ENCODE data around the gene CACTIN.
"Not testable (repeated sequence)": the region's sequence is repeated elsewhere in the genome, so short reads cannot be mapped to it uniquely, and the experiment has no call there.

The CACTIN gene

GRCh38 chr19:3646336-3647092 lies 19.9 kb upstream of the CACTIN start:
- no peak for DNase-seq (ENCODE audit: low read depth)

GRCh38 chr19:3645726-3646125 lies 19.1 kb upstream of the CACTIN start:
- DNase-seq (ENCODE audit: low read depth), result no peak

GRCh38 chr19:3645067-3645396 lies 18.4 kb upstream of the CACTIN start:
- DNase-seq (ENCODE audit: low read depth), result no peak

DNA sequence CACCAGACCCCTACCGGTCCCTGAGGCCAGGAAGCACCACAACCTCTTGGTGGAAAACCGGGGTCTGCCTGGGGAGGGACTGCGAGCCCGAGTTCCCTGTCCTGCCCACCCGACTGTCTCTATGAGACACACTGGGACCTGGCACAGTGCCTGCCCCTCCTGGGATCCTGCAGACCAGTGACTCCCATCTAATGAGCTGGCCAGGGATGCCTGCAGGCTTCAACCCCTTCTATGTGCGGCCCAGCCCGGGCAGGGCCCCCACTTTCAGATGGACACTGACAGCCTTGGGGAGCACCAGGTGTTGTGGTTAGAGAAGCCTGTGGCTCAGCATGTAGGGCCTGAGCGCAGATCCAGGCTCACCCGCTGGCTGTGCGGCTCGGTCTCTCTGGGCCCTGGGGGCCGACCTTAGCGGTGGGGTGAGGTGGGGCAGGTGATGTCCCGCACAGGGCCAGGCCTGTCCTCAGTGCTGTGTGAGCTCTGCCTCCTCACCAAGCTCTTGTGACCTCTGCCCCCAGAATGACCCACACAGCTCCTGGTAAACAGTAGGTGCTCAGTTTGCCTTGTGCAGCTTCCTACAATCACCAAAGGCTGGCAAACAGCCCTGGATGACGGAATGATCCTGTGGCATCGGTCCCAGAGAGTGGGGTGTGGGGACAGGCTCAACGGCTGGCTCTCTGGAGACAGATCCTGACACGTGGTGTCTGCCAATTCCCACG lies 17.9 kb upstream of the CACTIN start:
- DNase-seq (ENCODE audit: low read depth), result peak; percentile 34

DNA sequence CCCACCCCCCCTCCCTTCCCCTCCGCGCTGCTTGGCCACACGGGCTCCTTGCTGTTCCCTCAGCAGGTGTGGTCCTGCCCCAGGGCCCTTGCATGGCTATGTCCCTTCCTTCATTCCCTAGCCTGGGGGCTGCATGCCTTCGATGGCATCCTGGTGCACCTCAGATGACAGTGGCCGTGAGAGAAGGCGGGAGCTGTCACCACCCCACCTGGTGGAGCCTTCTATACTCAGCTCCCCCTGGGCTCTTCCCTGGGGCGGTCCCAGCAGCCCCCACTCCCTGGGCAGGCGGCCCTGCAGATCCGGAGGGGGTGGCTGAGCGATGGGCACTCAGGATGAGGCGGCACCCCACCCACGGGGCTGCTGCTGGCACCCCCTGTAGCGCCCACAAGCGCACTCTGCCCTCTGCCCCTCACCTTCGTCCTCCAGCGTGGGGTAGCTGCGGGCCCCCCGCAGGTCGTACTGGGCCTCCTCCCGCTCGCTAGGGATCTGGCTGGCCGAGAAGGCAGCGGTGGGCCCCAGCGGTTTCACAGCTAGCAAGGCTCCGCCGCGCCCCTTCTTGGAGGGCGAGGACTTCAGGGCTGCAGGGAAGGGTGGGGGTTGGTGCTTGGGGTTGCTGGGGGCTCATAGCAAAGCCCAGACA lies 17.2 kb upstream of the CACTIN start:
- DNase-seq (ENCODE audit: low read depth), result no peak

DNA sequence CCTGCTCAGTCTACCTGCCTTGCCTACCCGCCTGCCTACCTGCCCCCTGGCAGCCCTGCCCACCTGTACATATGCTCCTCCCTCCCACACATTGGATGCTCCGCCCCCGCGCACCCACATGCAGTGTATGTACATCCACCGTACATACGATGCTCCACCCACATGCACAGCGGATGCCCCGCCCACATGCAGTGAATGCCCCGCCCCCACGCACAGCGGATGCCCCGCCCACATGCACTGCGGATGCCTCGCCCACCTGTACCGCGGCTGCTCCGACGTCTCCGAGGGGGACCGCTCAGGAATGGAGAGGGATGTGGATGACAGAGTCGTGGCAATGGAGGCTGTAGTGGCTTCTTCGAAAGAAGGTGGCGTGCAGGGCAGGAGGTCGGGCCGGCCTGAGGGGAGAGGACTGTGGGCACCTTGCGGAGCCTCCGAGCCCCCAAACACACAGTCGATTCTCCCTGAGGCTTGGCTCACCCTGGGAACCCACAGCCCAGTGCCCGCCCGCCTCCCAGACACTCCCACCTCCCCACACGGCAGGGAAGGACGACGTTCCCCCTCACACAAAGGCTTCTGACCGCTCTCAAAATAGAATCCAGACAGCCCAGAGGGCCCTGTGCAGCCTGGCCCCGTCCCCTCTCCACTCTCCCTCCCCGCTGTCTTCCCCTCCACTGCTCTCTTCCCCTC lies 16.5 kb upstream of the CACTIN start:
- DNase-seq (ENCODE audit: low read depth), result no peak

GRCh38 chr19:3642296-3642695 lies 15.7 kb upstream of the CACTIN start:
- no peak for DNase-seq (ENCODE audit: low read depth)

GRCh38 chr19:3641515-3642269 lies 15.1 kb upstream of the CACTIN start:
- no peak for DNase-seq (ENCODE audit: low read depth)

- no peak for DNase-seq (ENCODE audit: low read depth)
These were observed 12.9 kb upstream of the CACTIN start for GRCh38 chr19:3639479-3639878.

GRCh38 chr19:3638208-3639193 lies 11.9 kb upstream of the CACTIN start:
- no peak for DNase-seq (ENCODE audit: low read depth)

- DNase-seq (ENCODE audit: low read depth), result no peak
These were observed 11.0 kb upstream of the CACTIN start for GRCh38 chr19:3637621-3638020.

GRCh38 chr19:3636962-3637361 lies 10.4 kb upstream of the CACTIN start:
- no peak for DNase-seq (ENCODE audit: low read depth)

DNA sequence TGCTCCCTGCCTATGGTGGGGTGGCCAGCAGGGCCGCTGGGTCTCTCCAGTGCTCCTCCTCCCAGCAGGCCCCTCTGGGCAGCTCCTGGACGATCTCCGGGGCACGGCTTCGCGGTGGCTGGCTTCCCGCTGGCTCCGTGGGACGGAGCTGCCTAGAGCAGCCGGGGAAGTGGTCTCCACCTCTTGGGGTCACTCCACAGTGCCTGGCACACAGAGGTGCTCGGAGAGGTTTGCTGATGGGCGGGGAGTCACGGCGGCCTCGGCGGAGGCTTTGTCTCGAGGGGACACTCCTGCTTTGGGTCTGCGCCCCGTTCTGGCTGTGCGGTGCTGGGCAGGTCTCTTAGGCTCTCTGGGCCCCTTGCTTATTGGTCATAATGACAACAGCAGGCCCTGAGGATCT lies 9.9 kb upstream of the CACTIN start:
- DNase-seq (ENCODE audit: low read depth), result no peak

- no peak for DNase-seq (ENCODE audit: low read depth)
These were observed 8.0 kb upstream of the CACTIN start for GRCh38 chr19:3634496-3635045.

DNA sequence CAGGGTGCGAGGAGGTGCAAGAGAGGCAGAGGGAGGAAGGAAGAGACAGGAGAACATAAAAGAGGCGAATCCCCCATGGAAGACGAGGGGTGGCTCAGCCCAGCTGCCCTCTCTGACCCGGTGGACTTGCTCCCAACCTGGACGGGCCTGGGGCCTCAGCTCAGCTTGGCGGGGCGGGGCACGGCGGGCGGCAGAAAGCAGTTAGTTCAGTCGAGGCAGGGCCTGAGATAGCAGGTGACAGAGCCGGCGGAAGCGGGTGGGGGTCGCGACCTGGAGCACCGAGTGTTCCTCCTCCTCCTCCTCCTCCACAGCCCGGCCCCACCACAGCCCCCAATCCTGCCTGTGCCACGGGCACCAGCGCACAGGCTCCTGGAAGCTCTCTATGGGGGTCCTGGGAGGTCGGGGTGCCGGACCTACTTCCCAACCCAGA lies 7.0 kb upstream of the CACTIN start:
- no peak for DNase-seq (ENCODE audit: low read depth)

- no peak for DNase-seq (ENCODE audit: low read depth)
These were observed 6.4 kb upstream of the CACTIN start for GRCh38 chr19:3632739-3633558.

GRCh38 chr19:3632098-3632497 lies 5.5 kb upstream of the CACTIN start:
- no peak for DNase-seq (ENCODE audit: low read depth)

- DNase-seq (ENCODE audit: low read depth), result no peak
These were observed 4.7 kb upstream of the CACTIN start for GRCh38 chr19:3631053-3631861.

- not testable (repeated sequence) for DNase-seq (ENCODE audit: low read depth)
These were observed 2.2 kb upstream of the CACTIN start for GRCh38 chr19:3628766-3629165.
